Uterus (tissue), 4 donors: Measurements from ENCODE around the gene LRBA. TPM values are rescaled to one million over a fixed set of nuclear protein-coding genes. Genes with fewer than 3 reads are reported as not detected.
"Not testable (repeated sequence)": the region's sequence is repeated elsewhere in the genome, so short reads cannot be mapped to it uniquely, and the experiment has no call there.

Experiments used
- DNase-seq, 2 donors: peaks; one replicate each; pipeline ENCODE4 v3.0.0-alpha.2; 2019 to 2020
- H3K27ac ChIP-seq, 2 donors: fragments of 200-600 bp; sonication (generic); 1 replicate in 1 of 2; 2 replicates in 1 of 2; pipeline ENCODE4 v1.5.1; 2016 to 2018
- H3K27me3 ChIP-seq, 2 donors: fragments of 200-600 bp; sonication (generic); one replicate each; pipeline ENCODE4 v1.5.1; 2018 to 2019; ENCODE audit warnings: control low read depth in 1 of 2
- H3K36me3 ChIP-seq, 2 donors: fragments of 200-600 bp; sonication (generic); one replicate each; pipeline ENCODE4 v1.5.1; 2019; ENCODE audit warnings: control low read depth in 1 of 2
- H3K4me1 ChIP-seq, 2 donors: fragments of 200-600 bp; sonication (generic); one replicate each; pipeline ENCODE4 v1.5.1; 2018 to 2019; ENCODE audit warnings: control low read depth in 1 of 2
- H3K4me3 ChIP-seq, 2 donors: fragments of 200-600 bp; sonication (generic); 1 replicate in 1 of 2; 2 replicates in 1 of 2; pipeline ENCODE4 v1.5.1; 2018 to 2019; ENCODE audit warnings: mild to moderate bottlenecking in 1 of 2
- H3K9me3 ChIP-seq, 2 donors: fragments of 200-600 bp; sonication (generic); one replicate each; pipeline ENCODE4 v1.5.1; 2019; ENCODE audit warnings: control low read depth in 1 of 2
- POLR2A ChIP-seq, 2 donors: fragments of 450-650 bp; IDR thresholded peaks; one replicate each; pipeline ENCODE4 v1.6.1; 2016; ENCODE audit warnings: antibody characterized with exemption in 2 of 2, mild to moderate bottlenecking in 1 of 2, moderate library complexity in 1 of 2
- intact Hi-C: fragments of 100-400 bp; cut with DNase I; formaldehyde crosslinking; loops from one replicate; pipeline ENCODE4 v1.15.1; 2023; ENCODE audit warnings: low total_unique reads
- total RNA-seq, 4 donors: library from RNA; depleted of rRNA in 3 of 4; stranded (reverse); fragments of >200 nt in 3 of 4; gene quantifications; one replicate each; pipeline versions ENCODE4 v1.1.0 to v1.2.4, GENCODE V29; 2014 to 2023
- TF ChIP-seq, protein P1 (sequence below), 4 experiments: fragments of 200-600 bp in 2 of 4; fragments of 450-650 bp in 2 of 4; sonication (generic) in 2 of 4; IDR thresholded peaks; one replicate each; pipeline ENCODE4 v1.5.1; 2016 to 2019; ENCODE audit warnings: antibody characterized with exemption in 4 of 4, mild to moderate bottlenecking in 2 of 4, moderate library complexity in 1 of 4
- donor health status: DM: yes; HTN: yes; CAD: no.

The LRBA gene
- total RNA-seq, 4 donors from 2014 or later = 32.0 to 126 (median 41.7) TPM

DNA sequence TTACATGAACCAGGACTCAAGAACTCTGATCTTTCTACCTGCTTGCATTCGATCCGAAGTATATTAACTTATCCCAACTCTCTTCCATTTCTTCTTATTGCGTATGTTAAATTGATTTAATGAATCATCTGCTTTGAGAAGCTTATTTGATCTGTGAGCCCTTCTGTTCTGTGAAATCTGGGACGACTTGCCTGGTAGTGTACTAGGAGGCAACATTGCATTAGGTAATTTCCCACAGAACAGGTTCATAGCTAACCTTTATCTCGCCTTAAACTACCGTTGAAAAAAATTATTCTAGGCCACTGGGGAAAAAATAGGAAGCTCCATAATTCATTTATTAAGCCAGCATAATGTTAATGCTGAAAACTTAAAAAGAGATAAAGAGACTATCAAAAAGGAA is 500.4 kb downstream of the LRBA start:
- intact Hi-C loops = no loop called here
- Histone ChIP-seq H3K36me3 (no peaks in the 10 kb centered on the region), H3K9me3 (no peaks in the 10 kb centered on the region), H3K27me3 (no peaks in the 10 kb centered on the region), H3K27ac (no peak overlapping the region), H3K4me3 (no peak overlapping the region), H3K4me1 (no peaks in the 10 kb centered on the region)
- DNase-seq = no peak
- TF ChIP-seq, protein P1, sequence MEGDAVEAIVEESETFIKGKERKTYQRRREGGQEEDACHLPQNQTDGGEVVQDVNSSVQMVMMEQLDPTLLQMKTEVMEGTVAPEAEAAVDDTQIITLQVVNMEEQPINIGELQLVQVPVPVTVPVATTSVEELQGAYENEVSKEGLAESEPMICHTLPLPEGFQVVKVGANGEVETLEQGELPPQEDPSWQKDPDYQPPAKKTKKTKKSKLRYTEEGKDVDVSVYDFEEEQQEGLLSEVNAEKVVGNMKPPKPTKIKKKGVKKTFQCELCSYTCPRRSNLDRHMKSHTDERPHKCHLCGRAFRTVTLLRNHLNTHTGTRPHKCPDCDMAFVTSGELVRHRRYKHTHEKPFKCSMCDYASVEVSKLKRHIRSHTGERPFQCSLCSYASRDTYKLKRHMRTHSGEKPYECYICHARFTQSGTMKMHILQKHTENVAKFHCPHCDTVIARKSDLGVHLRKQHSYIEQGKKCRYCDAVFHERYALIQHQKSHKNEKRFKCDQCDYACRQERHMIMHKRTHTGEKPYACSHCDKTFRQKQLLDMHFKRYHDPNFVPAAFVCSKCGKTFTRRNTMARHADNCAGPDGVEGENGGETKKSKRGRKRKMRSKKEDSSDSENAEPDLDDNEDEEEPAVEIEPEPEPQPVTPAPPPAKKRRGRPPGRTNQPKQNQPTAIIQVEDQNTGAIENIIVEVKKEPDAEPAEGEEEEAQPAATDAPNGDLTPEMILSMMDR (IDR thresholded peaks at IDR 0.05) = no peak
- TF ChIP-seq POLR2A (IDR thresholded peaks at IDR 0.05) = no peak

DNA sequence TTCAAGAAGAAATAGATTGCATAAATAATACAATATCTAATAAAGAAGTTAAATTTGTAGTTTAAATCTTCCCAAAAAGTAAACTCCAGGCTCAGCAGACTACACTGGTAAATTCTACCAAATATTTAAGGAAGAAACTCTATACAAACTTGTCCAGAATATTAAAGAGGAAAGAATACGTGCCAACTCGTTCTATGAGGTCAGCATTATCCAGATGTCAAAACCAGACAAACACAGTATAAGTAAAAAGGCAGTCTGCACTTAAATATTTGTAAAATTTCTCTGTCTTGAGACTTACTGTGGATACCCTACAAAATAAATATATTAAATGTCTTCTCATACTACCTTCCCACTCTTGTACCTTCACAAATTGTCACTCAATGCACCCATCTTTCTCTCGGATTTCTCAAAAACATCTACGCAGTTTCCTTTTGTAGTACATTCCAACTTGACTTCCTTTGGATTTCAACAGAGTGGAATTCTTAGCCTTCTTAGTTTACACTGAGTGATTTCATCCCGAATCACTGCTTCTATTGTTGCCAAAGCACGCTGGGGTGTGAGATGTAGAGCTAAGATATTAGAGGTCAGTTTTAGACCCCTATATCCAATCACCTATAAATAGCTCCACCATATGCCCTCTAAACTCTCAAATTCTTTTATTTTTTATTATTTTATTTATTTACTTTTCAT is 504.8 kb downstream of the LRBA start:
- Histone ChIP-seq H3K9me3 (no peaks in the 10 kb centered on the region), H3K27me3 (no peaks in the 10 kb centered on the region), H3K27ac (no peak overlapping the region), H3K4me3 (no peak overlapping the region), H3K36me3 (no peaks in the 10 kb centered on the region), H3K4me1 (no peaks in the 10 kb centered on the region)
- no peak for DNase-seq
- intact Hi-C loops = no loop called here
- TF ChIP-seq, protein P1 (IDR thresholded peaks at IDR 0.05) = no peak
- TF ChIP-seq POLR2A (IDR thresholded peaks at IDR 0.05) = no peak

DNA sequence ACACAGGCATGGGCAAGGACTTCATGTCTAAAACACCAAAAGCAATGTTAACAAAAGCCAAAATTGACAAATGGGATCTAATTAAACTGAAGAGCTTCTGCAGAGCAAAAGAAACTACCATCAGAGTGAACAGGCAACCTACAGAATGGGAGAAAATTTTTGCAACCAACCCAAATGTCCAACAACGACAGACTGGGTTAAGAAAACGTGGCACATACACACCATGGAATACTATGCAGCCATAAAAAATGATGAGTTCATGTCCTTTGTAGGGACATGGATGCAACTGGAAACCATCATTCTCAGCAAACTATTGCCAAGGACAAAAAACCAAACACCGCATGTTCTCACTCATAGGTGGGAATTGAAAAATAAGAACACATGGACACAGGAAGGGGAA is 507.4 kb downstream of the LRBA start:
- not testable (repeated sequence) for H3K4me3 ChIP-seq

GRCh38 chr4:150501983-150502382 is 513.1 kb downstream of the LRBA start:
- Histone ChIP-seq H3K27ac (no peak overlapping the region), H3K9me3 (no peaks in the 10 kb centered on the region), H3K4me3 (no peak overlapping the region), H3K36me3 (no peaks in the 10 kb centered on the region), H3K4me1 (no peaks in the 10 kb centered on the region), H3K27me3 (no peaks in the 10 kb centered on the region)
- no peak for DNase-seq
- no peak for TF ChIP-seq POLR2A (IDR thresholded peaks at IDR 0.05)
- TF ChIP-seq, protein P1 (IDR thresholded peaks at IDR 0.05) = no peak
- intact Hi-C loops = no loop called here

More for the DNA sequence above, 507.4 kb downstream of the LRBA start:
- intact Hi-C loops, H3K36me3 ChIP-seq, H3K27ac ChIP-seq, H3K27me3 ChIP-seq, H3K9me3 ChIP-seq, DNase-seq, H3K4me1 ChIP-seq: not testable (repeated sequence)

DNA sequence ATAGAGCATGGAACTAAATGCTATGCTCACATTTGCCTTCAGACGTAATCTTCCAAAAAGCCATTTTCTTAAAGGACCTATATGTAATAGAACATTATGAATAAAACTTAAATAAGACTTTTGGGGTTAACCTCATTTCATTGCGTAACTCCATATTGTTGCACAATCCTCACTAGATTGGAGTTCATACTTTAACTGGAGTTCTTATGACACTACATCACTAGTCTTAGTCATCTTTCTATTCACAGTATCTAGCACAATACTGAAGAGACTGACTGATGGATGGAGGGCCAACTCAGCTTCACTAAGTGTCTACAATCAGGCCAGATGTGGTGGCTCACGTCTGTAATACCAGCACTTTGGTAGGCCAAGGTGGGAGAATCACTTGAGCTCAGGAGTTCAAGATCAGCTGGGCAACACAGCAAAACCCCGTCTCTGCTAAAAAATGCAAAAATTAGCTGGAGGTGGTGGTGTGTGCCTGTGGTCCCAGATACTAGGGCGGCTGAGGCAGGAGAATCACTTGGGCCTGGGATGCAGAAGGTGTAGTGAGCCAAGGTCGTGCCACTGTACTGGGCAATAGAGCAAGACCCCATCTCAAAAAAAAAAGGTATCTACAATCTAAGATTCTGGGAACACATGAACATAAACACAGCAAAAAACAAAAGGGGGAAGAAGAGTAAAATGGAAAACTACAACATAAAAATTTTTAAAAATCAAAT is 513.9 kb downstream of the LRBA start:
- TF ChIP-seq, protein P1 (IDR thresholded peaks at IDR 0.05) = no peak
- TF ChIP-seq POLR2A (IDR thresholded peaks at IDR 0.05) = no peak
- no peak overlapping the region for H3K27ac ChIP-seq
- H3K36me3 ChIP-seq = no peaks in the 10 kb centered on the region
- H3K9me3 ChIP-seq = no peaks in the 10 kb centered on the region
- no peaks in the 10 kb centered on the region for H3K4me1 ChIP-seq
- no peak overlapping the region for H3K4me3 ChIP-seq
- H3K27me3 ChIP-seq = no peaks in the 10 kb centered on the region
- intact Hi-C loops = no loop called here
- DNase-seq = no peak
